ENCODE measurements around the gene UBASH3A.

DNA sequence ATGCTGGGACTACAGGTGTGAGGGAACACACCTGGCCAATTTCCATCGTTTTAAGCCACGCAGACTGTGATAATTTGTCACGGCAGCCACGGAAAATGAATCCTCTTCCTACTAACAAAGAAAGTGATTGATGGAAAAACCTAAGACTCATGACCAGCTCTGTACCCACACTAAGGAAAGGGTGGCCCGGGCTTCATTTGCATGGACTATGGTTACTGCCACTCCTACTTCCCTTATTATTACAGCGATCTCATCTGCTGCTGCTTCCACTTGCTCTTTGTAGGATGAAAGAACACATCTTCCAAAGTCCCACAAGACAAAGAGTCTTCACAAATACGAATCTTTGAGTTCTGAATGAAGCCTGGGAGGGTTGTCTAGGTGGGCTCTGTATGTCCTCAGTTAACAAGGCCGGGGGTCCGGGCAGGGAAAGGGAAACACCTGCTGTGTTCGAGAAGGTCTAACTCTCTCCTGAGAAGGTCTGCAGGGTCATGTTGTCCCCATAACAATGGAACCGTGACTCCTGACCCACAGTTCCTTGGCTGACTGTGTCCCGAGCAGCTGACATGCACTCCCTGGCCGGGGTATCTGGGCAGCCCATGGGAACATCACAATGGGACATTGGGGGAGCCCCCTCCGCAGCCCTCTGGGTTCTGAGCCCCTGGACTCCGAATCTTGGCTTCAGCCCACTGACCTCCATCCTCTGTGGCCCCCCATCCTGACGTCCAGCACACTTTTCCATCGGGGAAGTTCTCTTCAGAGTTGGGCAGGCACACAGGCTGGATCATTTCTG, 24.1 kb upstream of the UBASH3A start:
- TF ChIP-seq CTCF (IDR thresholded peaks at IDR 0.05; ENCODE audit: borderline replicate concordance, extremely low read depth, low read length, poor library complexity, severe bottlenecking): no peak
- TF ChIP-seq EZH2 (IDR thresholded peaks at IDR 0.05; ENCODE audit: borderline replicate concordance, low read depth, low read length, severe bottlenecking): no peak
